Measurements from ENCODE around the gene MEF2D. TPM values are rescaled to one million over a fixed set of nuclear protein-coding genes. Genes with fewer than 3 reads are reported as not detected.

The MEF2D gene
- total and polyA plus RNA-seq, 8 donors: 23.8 to 52.8 (median 31.3) TPM

DNA sequence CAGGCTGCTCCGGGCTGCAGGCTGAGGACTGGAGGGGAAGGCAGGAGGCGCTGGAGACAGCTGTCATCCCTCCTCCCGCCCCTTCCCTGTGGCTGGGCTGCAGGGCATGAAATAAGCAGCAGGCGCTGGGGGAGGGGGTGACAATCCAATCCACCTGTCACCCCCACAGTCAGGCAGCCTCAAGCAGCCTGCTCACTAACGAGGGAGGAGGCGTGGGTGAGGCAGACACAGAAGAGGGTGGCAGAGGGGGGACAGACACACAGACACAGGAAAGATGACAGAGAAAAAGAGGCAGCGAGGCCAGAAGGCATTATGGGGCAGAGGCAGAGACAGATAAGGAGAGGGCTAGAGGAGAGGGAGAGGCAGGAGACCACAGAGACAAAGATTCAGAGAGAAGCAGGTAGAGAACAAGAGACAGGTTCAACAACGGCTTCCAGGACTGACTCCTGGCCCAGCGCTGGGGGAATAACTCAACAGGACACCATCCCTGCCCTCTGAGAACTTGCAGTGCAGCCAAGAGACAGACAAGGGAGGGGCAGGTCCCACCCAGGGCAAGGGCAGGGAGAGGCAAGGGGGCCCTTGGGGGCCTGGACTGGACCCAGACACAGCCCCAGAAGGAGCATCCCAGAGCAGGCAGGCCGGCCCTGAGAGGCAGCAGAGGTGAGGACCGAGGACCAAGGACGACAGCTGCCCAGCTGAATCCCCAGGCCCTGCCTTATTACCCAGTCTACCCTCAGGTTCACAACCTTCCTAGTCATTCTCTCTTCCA is 11.2 kb downstream of the MEF2D start:
- Histone ChIP-seq H3K9me3 (no peaks in the 10 kb centered on the region), H3K4me3 (no peak overlapping the region), H3K27ac (peak overlapping the region; percentile 68 to 72), H3K36me3 (no peaks in the 10 kb centered on the region), H3K27me3 (no peaks in the 10 kb centered on the region), H3K4me1 (peaks cover 64 to 99% of the 10 kb centered on the region in 2 donors)
- DNase-seq (peak in 1 of 4 donors; percentile 42), ATAC-seq (peak; percentile 14)
- intact Hi-C loops (cut with DNase I): no loop called here
- TF ChIP-seq, protein P1, sequence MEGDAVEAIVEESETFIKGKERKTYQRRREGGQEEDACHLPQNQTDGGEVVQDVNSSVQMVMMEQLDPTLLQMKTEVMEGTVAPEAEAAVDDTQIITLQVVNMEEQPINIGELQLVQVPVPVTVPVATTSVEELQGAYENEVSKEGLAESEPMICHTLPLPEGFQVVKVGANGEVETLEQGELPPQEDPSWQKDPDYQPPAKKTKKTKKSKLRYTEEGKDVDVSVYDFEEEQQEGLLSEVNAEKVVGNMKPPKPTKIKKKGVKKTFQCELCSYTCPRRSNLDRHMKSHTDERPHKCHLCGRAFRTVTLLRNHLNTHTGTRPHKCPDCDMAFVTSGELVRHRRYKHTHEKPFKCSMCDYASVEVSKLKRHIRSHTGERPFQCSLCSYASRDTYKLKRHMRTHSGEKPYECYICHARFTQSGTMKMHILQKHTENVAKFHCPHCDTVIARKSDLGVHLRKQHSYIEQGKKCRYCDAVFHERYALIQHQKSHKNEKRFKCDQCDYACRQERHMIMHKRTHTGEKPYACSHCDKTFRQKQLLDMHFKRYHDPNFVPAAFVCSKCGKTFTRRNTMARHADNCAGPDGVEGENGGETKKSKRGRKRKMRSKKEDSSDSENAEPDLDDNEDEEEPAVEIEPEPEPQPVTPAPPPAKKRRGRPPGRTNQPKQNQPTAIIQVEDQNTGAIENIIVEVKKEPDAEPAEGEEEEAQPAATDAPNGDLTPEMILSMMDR (IDR thresholded peaks at IDR 0.05): no peak

DNA sequence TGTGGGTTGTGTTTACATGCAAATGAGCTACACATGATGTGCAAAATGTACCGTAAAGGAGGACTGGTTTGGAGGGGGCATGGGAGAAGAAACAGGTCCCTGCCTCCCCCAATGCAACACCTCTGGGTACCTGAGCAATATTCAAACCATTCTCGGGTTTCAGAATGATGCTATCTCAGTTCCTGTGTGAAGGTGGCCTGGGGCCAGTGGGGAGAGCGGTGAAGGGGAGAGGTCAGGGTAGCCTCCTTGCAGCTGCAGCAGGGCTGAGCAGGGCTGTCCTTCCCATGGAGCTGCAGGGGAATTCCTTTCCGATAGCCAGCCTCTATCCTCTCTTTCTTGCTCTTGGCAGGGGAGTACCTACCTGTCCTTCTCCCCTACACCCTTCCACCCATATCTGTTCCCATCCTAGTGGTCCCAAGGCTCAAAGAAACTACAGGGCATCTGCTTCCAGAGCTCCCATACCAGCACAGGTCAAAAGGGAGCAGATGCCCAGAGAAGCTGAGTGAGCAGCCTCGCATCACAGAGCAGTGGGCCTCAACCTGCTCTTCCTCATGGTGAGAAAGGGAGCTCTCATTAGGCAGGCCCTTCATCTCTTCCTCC is 11.9 kb downstream of the MEF2D start:
- ATAC-seq (no peak), DNase-seq (no peak)
- peaks cover 58 to 99% of the 10 kb centered on the region in 2 donors for H3K4me1 ChIP-seq
- H3K4me3 ChIP-seq: no peak overlapping the region
- TF ChIP-seq, protein P1 (IDR thresholded peaks at IDR 0.05): no peak
- H3K9me3 ChIP-seq: no peaks in the 10 kb centered on the region
- H3K36me3 ChIP-seq: no peaks in the 10 kb centered on the region
- peak overlapping the region in 1 of 2 donors; percentile 72 for H3K27ac ChIP-seq
- intact Hi-C loops (cut with DNase I): no loop called here
- H3K27me3 ChIP-seq: no peaks in the 10 kb centered on the region

DNA sequence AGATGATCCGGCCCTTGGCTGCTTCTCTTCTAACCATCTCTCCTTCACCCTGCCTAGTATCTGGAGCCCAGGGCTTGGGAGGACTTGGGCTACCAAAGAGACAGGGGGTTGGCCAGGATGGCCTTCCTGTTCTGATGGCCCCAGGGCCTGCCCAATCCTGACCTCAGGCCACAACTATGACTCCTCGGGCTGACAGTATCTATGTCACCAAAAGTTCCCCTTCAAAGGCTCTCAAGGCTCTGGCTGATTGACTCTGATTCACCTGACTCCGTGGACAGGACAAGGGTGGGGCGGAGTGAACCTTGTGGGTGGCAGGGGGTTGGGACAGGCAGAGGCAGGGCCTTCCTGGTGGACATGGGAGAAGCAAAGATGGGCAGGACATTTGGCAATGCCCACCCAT is 12.7 kb downstream of the MEF2D start:
- intact Hi-C loops (cut with DNase I): no loop called here
- peaks cover 50 to 97% of the 10 kb centered on the region in 2 donors for H3K4me1 ChIP-seq

DNA sequence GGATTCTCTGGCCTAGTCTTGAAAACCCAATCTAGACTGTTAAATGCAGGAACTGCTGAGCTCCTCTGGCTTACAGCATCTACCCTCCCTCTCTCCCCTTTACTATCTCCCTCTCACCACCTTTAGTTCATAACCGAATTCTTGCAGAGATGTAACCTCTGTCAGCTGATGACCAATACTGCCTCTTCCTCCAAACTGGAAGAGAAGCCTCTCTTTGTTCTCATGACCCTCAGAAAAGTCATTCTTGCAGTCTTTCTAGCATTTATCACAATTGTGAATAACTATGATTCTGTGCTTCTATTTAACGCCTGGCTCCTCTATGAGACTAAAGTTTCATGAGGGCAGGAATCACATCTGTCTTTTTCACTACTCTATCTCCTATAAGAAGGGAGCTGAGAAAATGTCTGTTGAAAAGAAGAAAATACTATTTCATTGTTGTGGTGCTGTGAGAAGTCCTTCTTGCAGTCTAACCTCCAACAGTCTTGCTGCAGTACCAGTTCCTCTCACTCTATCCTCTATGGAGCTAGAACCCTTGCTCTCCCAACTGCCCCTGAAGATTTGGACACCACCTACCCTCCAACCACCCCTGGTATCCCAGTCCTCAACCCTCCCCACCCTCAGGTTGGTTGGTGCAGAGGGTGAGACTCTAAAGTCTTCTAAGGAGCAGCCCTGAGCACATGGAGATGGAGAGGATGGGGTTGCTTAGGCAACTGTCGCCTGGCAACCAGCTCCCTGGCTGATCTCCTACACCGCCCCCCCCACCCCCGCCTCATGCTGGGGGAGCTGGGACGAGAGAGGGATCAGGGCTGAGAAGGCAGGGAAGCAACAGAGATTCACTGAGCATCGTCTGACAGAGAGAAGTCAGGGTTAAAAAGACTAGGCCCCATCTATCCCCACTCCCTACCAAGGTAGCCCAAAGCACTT is 13.9 kb downstream of the MEF2D start:
- Histone ChIP-seq H3K4me1 (peaks cover 38 to 88% of the 10 kb centered on the region in 2 donors), H3K27me3 (no peaks in the 10 kb centered on the region), H3K9me3 (no peaks in the 10 kb centered on the region), H3K27ac (no peak overlapping the region), H3K36me3 (peaks cover 0 to 18% of the 10 kb centered on the region in 2 donors), H3K4me3 (no peak overlapping the region)
- ATAC-seq (no peak), DNase-seq (no peak)
- intact Hi-C loops (cut with DNase I): no loop called here
- TF ChIP-seq, protein P1 (IDR thresholded peaks at IDR 0.05): no peak

More for the DNA sequence above, 12.7 kb downstream of the MEF2D start:
- no peak for DNase-seq
- Histone ChIP-seq H3K27ac (peak overlapping the region in 1 of 2 donors; percentile 20), H3K36me3 (peaks cover 0 to 6% of the 10 kb centered on the region in 2 donors), H3K9me3 (no peaks in the 10 kb centered on the region), H3K27me3 (no peaks in the 10 kb centered on the region), H3K4me3 (no peak overlapping the region)
- peak; percentile 5 for ATAC-seq
- TF ChIP-seq, protein P1 (IDR thresholded peaks at IDR 0.05): no peak
